Ramos (cell line): ENCODE measurements around the gene BPIFA2.
"Not testable (repeated sequence)": the region's sequence is repeated elsewhere in the genome, so short reads cannot be mapped to it uniquely, and the experiment has no call there.

Source experiments
- in situ Hi-C: fragments of 300-500 bp; cut with MboI; formaldehyde crosslinking; loops from one replicate; pipeline ENCODE4 v1.14.3; 2022; ENCODE audit warnings: low sequenced_read_pairs; ENCODE audit not compliant: unreplicated experiment

The BPIFA2 gene

GRCh38 chr20:33159713-33160112 lies 8.2 kb upstream of the BPIFA2 start:
- in situ Hi-C loops, result no loop called here

GRCh38 chr20:33160681-33161080 lies 7.3 kb upstream of the BPIFA2 start:
- in situ Hi-C loops, result no loop called here

GRCh38 chr20:33162313-33162712 lies 5.6 kb upstream of the BPIFA2 start:
- in situ Hi-C loops, result no loop called here

GRCh38 chr20:33162753-33163152 lies 5.2 kb upstream of the BPIFA2 start:
- in situ Hi-C loops, result no loop called here

GRCh38 chr20:33163856-33164762 lies 3.9 kb upstream of the BPIFA2 start:
- in situ Hi-C loops, result no loop called here

GRCh38 chr20:33164763-33165095 lies 3.2 kb upstream of the BPIFA2 start:
- in situ Hi-C loops, result no loop called here

GRCh38 chr20:33165416-33166055 lies 2.4 kb upstream of the BPIFA2 start:
- in situ Hi-C loops, result no loop called here

GRCh38 chr20:33166533-33167113 lies 1.3 kb upstream of the BPIFA2 start:
- in situ Hi-C loops, result no loop called here

GRCh38 chr20:33169176-33169794 lies 1.3 kb downstream of the BPIFA2 start:
- in situ Hi-C loops, result no loop called here

- in situ Hi-C loops, result no loop called here
Observed at GRCh38 chr20:33172781-33173180, 4.8 kb downstream of the BPIFA2 start.

GRCh38 chr20:33175123-33175522 lies 7.2 kb downstream of the BPIFA2 start:
- in situ Hi-C loops, result no loop called here

GRCh38 chr20:33176101-33176500 lies 8.1 kb downstream of the BPIFA2 start:
- in situ Hi-C loops, result no loop called here

GRCh38 chr20:33177866-33178265 lies 9.9 kb downstream of the BPIFA2 start:
- in situ Hi-C loops, result no loop called here

- in situ Hi-C loops, result no loop called here
Observed at GRCh38 chr20:33178726-33179125, 10.8 kb downstream of the BPIFA2 start.

- in situ Hi-C loops, result no loop called here
Observed at GRCh38 chr20:33180169-33180568, 12.2 kb downstream of the BPIFA2 start.

- in situ Hi-C loops, result no loop called here
Observed at GRCh38 chr20:33181482-33182093, 13.6 kb downstream of the BPIFA2 start.

GRCh38 chr20:33183312-33183711 lies 15.4 kb downstream of the BPIFA2 start:
- in situ Hi-C loops, result no loop called here

- in situ Hi-C loops, result not testable (repeated sequence)
Observed at GRCh38 chr20:33185031-33185590, 17.2 kb downstream of the BPIFA2 start.

- in situ Hi-C loops, result no loop called here
Observed at GRCh38 chr20:33187491-33187890, 19.5 kb downstream of the BPIFA2 start.

GRCh38 chr20:33188421-33188820 lies 20.5 kb downstream of the BPIFA2 start:
- in situ Hi-C loops, result no loop called here
